ENCODE results near the gene CD36. TPM values are rescaled to one million over a fixed set of nuclear protein-coding genes. Genes with fewer than 3 reads are reported as not detected.
"Not testable (repeated sequence)": the region's sequence is repeated elsewhere in the genome, so short reads cannot be mapped to it uniquely, and the experiment has no call there.

The CD36 gene
- total and polyA plus RNA-seq, 7 donors, result 149 to 662 (median 175) TPM

DNA sequence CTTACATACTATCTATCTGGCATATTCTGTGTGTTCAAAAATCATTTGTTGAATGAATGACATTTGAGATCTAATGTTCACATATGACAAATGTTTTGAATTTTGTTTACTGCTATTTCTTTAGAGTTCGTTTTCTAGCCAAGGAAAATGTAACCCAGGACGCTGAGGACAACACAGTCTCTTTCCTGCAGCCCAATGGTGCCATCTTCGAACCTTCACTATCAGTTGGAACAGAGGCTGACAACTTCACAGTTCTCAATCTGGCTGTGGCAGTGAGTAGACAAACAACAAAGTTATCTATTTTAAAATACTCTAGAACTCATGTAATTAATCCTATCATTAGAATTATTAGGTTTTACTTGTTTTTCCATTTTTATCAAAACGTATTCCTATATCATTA, 22.5 kb downstream of the CD36 start:
- intact Hi-C loops (cut with DNase I), result no loop called here
- TF ChIP-seq, protein P1, sequence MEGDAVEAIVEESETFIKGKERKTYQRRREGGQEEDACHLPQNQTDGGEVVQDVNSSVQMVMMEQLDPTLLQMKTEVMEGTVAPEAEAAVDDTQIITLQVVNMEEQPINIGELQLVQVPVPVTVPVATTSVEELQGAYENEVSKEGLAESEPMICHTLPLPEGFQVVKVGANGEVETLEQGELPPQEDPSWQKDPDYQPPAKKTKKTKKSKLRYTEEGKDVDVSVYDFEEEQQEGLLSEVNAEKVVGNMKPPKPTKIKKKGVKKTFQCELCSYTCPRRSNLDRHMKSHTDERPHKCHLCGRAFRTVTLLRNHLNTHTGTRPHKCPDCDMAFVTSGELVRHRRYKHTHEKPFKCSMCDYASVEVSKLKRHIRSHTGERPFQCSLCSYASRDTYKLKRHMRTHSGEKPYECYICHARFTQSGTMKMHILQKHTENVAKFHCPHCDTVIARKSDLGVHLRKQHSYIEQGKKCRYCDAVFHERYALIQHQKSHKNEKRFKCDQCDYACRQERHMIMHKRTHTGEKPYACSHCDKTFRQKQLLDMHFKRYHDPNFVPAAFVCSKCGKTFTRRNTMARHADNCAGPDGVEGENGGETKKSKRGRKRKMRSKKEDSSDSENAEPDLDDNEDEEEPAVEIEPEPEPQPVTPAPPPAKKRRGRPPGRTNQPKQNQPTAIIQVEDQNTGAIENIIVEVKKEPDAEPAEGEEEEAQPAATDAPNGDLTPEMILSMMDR (IDR thresholded peaks at IDR 0.05), result no peak
- Histone ChIP-seq H3K27me3 (ENCODE audit: insufficient read depth in 3 of 3, low read length in 2 of 3) (no peaks in the 10 kb centered on the region), H3K4me1 (peaks cover 4% of the 10 kb centered on the region), H3K9me3 (no peaks in the 10 kb centered on the region), H3K4me3 (no peak overlapping the region), H3K36me3 (ENCODE audit: insufficient read depth in 1 of 2, low read depth in 1 of 2) (peaks cover 5 to 74% of the 10 kb centered on the region in 2 donors), H3K27ac (peak overlapping the region; percentile 28)
- no peak for ATAC-seq
- 50 to 62% (median 59%) methylated on average over 4 of the region's 4 CpGs for WGBS, 3 donors
- no peak for DNase-seq

DNA sequence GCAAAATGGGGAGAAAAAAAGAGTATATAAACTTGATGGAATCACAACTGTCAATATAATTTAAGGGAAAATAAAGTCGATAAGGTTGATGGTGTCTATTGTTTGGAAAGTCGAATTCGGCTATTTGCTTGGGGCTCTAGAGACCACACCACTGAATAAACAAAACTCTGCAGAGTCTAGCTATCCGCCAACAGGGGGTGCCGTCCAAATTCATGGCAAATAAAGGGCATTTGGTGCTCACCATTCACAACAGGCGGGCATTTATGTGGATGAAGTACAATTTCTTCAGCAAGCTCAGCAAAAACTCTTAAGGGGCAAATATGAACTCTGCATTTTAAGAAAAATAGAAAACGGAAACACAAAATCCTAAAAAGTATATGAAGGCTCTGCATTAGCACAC, 23.3 kb downstream of the CD36 start:
- no peak overlapping the region for H3K27ac ChIP-seq
- WGBS, 3 donors, result 77 to 84% (median 84%) methylated on average over 7 of the region's 7 CpGs
- peaks cover 4% of the 10 kb centered on the region for H3K4me1 ChIP-seq
- no peaks in the 10 kb centered on the region for H3K27me3 ChIP-seq (ENCODE audit: insufficient read depth in 3 of 3, low read length in 2 of 3)
- TF ChIP-seq, protein P1 (IDR thresholded peaks at IDR 0.05), result no peak
- no peak overlapping the region for H3K4me3 ChIP-seq
- no peak for DNase-seq
- no peak for ATAC-seq
- H3K9me3 ChIP-seq, result no peaks in the 10 kb centered on the region
- intact Hi-C loops (cut with DNase I), result no loop called here
- peaks cover 5 to 79% of the 10 kb centered on the region in 2 donors for H3K36me3 ChIP-seq (ENCODE audit: insufficient read depth in 1 of 2, low read depth in 1 of 2)

DNA sequence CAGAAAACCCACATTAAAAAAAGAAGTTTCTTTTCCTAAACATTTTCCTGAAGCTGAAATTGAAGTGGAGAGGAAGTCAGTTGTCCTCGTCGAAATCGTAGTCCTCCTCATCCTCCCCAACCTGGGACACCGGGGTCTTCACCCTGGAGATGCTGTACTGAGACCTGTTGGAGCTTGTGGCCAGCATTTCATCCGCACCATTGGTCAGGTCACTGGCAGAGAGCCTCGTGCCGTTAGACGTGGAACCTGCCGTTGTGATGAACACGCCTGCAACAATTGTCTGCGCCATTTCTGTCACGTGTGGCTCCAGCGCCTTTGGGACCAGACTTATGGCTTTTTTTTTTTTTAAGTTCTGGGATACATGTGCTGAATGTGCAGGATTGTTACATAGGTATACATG, 23.8 kb downstream of the CD36 start:
- Histone ChIP-seq H3K27me3 (ENCODE audit: insufficient read depth in 3 of 3, low read length in 2 of 3) (no peaks in the 10 kb centered on the region), H3K4me3 (no peak overlapping the region), H3K27ac (no peak overlapping the region), H3K4me1 (peaks cover 4% of the 10 kb centered on the region), H3K9me3 (no peaks in the 10 kb centered on the region), H3K36me3 (ENCODE audit: insufficient read depth in 1 of 2, low read depth in 1 of 2) (peaks cover 5 to 79% of the 10 kb centered on the region in 2 donors)
- intact Hi-C loops (cut with DNase I), result no loop called here
- TF ChIP-seq, protein P1 (IDR thresholded peaks at IDR 0.05), result no peak
- ATAC-seq, result no peak
- 74 to 80% (median 76%) methylated on average over 13 of the region's 13 CpGs for WGBS, 3 donors
- peak in 1 of 2 donors; percentile 41 for DNase-seq

DNA sequence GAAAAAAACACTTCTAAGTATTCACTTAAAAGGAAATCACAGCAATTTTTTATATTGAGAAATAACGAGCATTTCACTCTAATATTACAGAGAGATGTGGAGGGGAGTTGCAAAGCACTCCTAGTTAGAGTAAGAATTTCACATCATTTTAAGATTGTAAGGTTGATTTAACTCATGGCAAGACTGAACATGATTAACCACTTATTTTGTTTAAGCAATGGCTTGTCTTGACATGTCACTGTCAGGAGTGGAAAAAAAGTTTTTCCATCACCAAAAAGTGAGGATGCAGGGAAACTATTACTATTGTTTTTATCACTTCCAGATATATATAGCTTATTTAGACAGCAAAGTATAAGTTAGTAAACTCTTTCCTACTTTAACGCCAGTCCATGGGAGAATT, 27.1 kb downstream of the CD36 start:
- ATAC-seq (no peak), DNase-seq (no peak)
- Histone ChIP-seq H3K9me3 (no peaks in the 10 kb centered on the region), H3K4me1 (no peaks in the 10 kb centered on the region), H3K36me3 (ENCODE audit: insufficient read depth in 1 of 2, low read depth in 1 of 2) (peaks cover 5 to 100% of the 10 kb centered on the region in 2 donors), H3K4me3 (no peak overlapping the region), H3K27me3 (ENCODE audit: insufficient read depth in 3 of 3, low read length in 2 of 3) (no peaks in the 10 kb centered on the region), H3K27ac (no peak overlapping the region)
- WGBS, 3 donors, result 84 to 91% (median 85%) methylated on average over 2 of the region's 2 CpGs
- intact Hi-C loops (cut with DNase I), result no loop called here
- TF ChIP-seq, protein P1 (IDR thresholded peaks at IDR 0.05), result no peak

DNA sequence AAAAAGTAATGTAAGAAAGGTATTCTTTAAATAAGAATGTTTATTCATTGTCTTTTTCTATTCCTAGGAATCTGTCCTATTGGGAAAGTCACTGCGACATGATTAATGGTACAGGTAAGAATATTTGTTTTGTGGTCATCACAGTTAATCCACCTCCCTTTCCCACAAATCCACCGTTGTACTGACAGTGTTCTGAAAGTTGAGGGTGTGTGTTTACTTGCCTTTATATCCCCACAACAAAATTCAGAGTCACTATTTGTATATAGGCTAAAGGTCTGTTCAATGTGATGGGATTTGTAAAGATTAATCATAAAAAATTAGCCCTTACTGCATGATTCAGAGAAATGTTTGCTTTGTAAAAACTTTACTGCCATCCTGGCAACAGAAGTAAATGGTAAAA, 27.9 kb downstream of the CD36 start:
- Histone ChIP-seq H3K27ac (no peak overlapping the region), H3K4me1 (no peaks in the 10 kb centered on the region), H3K27me3 (ENCODE audit: insufficient read depth in 3 of 3, low read length in 2 of 3) (no peaks in the 10 kb centered on the region), H3K4me3 (no peak overlapping the region), H3K36me3 (ENCODE audit: insufficient read depth in 1 of 2, low read depth in 1 of 2) (peaks cover 5 to 100% of the 10 kb centered on the region in 2 donors), H3K9me3 (no peaks in the 10 kb centered on the region)
- no peak for DNase-seq
- WGBS, 3 donors, result 71 to 89% (median 74%) methylated on average over 2 of the region's 2 CpGs
- TF ChIP-seq, protein P1 (IDR thresholded peaks at IDR 0.05), result no peak
- intact Hi-C loops (cut with DNase I), result no loop called here
- no peak for ATAC-seq

DNA sequence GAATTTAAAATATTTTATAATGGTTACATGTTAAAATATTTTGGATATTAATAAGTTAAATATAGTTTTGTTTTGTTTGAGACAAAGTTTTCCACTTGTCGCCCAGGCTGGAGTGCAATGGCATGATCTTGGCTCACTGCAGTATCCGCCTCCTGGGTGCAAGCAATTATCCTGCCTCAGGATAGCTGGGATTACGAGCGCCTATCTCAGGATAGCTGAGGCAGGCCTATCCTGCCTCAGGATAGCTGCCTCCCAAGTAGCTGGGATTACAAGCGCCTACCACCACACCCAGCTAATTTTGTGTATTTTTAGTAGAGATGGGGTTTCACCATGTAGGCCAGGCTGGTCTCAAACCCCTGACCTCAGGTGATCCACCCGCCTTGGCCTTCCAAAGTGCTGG, 30.9 kb downstream of the CD36 start:
- DNase-seq; H3K27ac ChIP-seq; intact Hi-C loops (cut with DNase I); ATAC-seq; H3K27me3 ChIP-seq (ENCODE audit: insufficient read depth in 3 of 3, low read length in 2 of 3); H3K4me1 ChIP-seq; H3K4me3 ChIP-seq; H3K9me3 ChIP-seq: not testable (repeated sequence)
- WGBS, 3 donors, result 87 to 92% (median 90%) methylated on average over 6 of the region's 6 CpGs
- peaks cover 2 to 100% of the 10 kb centered on the region in 2 donors for H3K36me3 ChIP-seq (ENCODE audit: insufficient read depth in 1 of 2, low read depth in 1 of 2)
